ENCODE measurements around the gene MYO1H.
"Not testable (repeated sequence)": the region's sequence is repeated elsewhere in the genome, so short reads cannot be mapped to it uniquely, and the experiment has no call there.

MYO1H gene

GRCh38 chr12:109347589-109347988 is at the start of gene MYO1H:
TSS of gene MYO1H (plus strand) at chr12:109347900. CDS start at chr12:109347961, 61 bp downstream.
- no peak for DNase-seq (ENCODE audit: low spot score)

DNA sequence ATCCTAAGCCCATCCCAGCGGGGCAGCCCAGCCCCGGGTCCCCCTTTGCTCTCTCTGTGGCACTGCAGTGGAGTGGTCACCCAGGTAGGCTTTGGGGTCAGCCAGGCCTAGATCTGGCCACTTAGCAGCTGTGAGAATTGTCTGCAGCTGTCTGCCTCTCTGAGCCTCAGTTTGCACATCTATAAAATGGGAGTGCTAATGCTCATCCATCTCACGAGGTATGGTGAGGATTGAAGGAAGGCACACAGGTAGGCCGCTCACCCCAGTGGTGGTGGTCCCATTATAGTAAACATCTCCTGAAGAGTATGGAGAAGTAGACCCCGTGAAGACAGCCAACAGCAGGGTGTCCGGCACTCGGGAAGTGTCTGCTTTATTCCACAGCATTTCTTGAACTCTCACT is 47.9 kb upstream of the MYO1H start:
- no peak for DNase-seq (ENCODE audit: low spot score)

- no peak for DNase-seq (ENCODE audit: low spot score)
These were observed 46.0 kb upstream of the MYO1H start for GRCh38 chr12:109301643-109302168.

DNA sequence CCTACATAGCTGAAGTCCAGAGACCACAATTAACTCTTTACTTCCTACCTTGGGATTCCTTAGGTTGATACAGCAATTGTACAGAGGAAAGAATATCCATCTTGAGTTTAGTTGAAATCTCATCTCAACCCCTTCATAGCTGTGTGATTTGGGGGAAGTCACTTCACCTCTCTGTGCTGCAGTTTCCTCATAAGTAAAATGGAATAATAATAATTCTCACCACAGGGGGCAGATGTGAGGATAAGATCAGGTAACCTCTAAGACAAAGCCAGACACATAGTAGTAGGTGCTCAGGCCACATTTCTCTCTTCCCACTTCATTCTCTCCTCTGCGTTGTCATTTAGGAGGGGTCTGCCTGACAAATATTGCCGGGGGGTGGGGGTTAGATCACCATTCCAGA is 45.3 kb upstream of the MYO1H start:
- DNase-seq (ENCODE audit: low spot score), result no peak

- DNase-seq (ENCODE audit: low spot score), result no peak
These were observed 44.9 kb upstream of the MYO1H start for GRCh38 chr12:109302770-109303169.

GRCh38 chr12:109304485-109304884 is 43.2 kb upstream of the MYO1H start:
- DNase-seq (ENCODE audit: low spot score), result no peak

- no peak for DNase-seq (ENCODE audit: low spot score)
These were observed 42.2 kb upstream of the MYO1H start for GRCh38 chr12:109305547-109305946.

DNA sequence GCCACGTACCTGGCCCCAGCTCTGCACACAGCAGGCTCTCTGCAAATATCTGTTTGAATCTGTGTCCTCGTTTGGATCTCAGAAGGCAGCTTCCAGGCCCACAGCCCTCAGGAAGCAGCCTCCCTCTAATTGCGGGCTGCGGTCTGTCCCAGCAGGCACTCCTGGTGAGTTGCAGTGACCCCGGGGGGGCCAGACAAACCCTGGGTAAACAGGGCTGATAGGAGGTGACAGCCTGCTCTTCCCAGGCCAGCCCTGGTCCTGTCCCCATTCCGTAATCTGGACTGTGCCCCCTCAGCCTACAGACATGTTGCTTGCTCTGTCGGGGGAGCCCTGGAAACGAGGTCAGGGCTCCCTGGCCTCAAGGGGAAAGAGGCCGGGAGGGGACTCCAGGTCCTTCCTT is 40.6 kb upstream of the MYO1H start:
- DNase-seq (ENCODE audit: low spot score), result peak; percentile 67

GRCh38 chr12:109308534-109309380 is 38.9 kb upstream of the MYO1H start, which contains the start of gene FOXN4:
TSS of gene FOXN4 (minus strand) at chr12:109309284. CDS start at chr12:109308321, 963 bp downstream.
- peak; percentile 73 for DNase-seq (ENCODE audit: low spot score)

GRCh38 chr12:109309381-109310246 is 38.1 kb upstream of the MYO1H start:
- DNase-seq (ENCODE audit: low spot score), result no peak

DNA sequence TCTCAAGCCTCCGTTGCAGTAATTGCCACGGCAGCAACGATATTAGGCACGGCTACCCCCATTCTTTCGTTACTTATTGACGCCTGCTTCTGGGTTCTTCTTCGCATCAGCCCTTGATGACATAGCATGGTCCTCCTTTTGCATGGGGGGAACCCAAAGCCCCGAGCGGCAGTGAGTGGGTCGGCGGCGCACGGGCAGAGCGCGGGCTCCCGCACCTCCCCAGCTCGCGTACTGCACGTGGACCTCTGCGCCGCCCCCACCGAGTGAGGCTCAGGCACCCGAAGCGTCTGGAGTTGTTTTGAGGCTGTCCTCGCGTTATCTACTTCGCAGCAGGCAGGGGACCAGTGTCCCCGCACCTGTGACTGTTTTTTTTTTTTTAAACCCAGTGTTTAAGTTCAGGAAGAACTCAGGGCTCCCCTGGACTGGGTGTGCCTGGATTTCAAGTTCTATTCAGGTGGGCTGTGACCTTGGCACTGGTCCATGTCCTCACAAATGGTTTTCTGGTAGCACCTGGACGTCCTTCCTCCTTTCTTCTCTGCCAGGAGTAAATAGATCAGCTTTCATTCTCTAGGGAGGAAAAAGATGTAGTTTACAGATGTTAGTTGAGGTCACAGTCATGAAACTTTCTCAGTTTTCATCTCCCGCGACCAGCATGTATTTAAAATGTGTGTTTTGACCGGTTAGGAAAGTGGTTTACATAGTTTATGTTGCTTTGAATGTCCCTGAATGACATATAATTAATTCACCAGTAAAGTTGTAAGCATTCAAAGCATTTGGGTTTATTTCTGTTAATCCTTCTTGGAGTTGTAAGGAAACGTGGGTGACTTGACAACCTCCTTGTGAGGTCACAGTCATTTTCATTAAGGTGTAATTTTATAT is 37.2 kb upstream of the MYO1H start:
- DNase-seq (ENCODE audit: low spot score), result no peak

DNA sequence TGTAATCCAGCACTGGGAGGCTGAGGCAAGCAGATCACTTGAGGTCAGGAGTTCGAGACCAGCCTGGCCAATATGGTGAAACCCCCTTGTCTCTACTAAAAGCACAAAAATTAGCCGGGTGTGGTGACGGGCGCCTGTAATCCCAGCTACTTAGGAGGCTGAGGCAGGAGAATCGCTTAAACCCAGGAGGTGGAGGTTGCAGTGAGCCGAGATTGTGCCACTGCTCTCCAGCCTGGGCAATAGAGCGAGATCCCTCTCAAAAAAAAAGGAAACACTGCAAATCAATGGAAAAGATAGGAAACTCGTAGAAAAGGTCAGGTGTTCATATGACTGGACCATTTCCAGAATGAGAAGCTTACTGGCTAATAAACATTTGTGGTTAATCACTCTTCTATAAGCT is 26.4 kb upstream of the MYO1H start:
- not testable (repeated sequence) for DNase-seq (ENCODE audit: low spot score)

DNA sequence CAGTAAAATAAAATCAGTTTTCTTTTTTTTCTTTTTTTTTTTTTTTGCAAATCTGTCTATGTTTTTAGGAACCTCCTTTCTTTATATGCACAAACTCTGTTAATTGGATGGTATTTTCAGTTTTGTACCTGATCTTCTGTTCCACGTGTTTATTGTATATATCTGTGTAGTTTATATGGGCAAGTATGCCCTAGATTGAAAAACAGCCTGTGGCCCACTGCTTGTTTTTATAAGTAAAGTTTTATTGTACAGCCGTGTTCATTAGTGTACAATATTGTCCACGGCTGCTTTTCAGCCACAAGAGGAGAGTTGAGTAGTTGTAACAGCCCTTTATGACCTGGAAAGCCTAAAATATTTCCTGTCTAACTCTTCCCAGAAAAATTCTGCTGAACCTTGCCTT is 18.7 kb upstream of the MYO1H start:
- no peak for DNase-seq (ENCODE audit: low spot score)

DNA sequence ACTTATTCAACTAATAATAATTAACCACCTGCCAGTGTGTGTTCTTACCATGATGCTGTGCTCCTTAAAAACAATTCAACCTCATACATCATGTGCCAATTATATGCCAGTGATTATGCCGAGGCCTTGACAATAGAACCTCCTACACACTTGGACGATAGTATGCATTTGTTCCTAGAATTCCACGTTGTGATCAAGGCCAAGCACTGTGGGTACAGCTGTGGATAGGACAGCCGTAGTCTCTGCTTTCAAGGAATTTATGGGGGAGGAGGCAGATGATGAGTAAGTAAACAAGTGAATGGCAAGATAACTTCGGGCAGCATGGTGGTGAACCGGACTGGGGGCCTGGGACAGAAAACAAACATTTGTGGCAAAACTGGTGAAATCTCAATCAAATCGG is 18.0 kb upstream of the MYO1H start:
- no peak for DNase-seq (ENCODE audit: low spot score)

GRCh38 chr12:109330282-109331230 is 17.1 kb upstream of the MYO1H start:
- no peak for DNase-seq (ENCODE audit: low spot score)

GRCh38 chr12:109331301-109331952 is 16.3 kb upstream of the MYO1H start:
- DNase-seq (ENCODE audit: low spot score), result no peak

- DNase-seq (ENCODE audit: low spot score), result no peak
These were observed 12.8 kb upstream of the MYO1H start for GRCh38 chr12:109334887-109335286.

DNA sequence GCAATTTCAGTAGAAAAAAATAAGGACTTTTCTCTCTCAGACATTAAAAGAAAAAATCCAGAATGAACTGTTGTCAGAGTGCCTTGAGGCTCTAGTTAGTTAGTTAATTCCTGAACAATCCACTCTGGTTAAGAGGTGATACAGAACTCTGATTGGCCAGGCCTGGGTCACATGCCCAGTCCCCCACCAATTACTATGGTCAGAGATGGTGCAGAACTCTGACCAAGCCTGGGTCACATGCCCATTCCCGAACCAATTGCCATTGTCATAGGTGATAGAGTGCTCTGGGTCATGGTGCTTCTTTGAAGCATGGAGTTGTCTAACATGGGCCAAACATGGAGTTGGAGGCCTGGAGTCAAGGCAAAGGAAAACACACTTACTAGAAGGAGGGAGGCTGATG is 11.1 kb upstream of the MYO1H start:
- no peak for DNase-seq (ENCODE audit: low spot score)

DNA sequence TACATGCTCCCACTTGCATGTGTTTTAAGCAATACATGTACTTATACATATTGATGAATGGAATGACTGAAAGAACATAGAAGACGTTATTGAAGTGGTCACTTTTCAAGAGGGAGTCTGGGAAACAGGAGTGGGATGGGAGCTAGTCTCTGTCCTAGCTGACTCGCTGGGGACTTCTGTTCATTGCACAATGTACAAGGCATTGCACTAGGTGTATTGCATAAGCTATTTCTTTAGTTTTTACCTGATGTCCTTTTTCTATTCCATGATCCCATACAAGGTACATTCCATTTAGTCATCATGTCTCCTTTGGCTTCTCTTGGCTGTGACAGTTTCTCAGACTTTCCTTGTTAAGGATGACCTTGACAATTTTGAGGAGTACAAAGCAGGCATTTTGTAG is 4.0 kb upstream of the MYO1H start:
- DNase-seq (ENCODE audit: low spot score), result no peak

DNA sequence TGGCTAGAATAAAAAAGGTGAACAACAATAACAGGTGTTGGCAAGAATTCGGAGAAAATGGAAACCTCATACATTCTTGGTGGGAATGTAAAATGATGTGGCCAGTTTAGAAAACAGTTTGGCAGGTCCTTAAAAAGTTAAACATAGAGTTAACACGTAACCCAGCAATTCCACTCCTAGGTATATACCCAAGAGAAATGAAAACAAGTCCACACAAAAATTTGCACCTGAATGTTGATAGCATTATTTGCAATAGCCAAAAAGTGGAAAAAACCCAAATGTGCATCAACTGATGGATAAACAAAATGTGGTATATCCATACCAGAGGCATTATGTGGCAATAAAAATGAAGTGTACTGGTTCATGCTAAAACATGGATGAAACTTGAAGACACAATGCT is 2.3 kb upstream of the MYO1H start:
- DNase-seq (ENCODE audit: low spot score), result no peak

Measured in HuH-7 (cell line).